Medulla oblongata (tissue), 1 donor: ENCODE measurements around the gene TSPAN11.
"Not testable (repeated sequence)": the region's sequence is repeated elsewhere in the genome, so short reads cannot be mapped to it uniquely, and the experiment has no call there.

Experiments used
- DNase-seq: peaks from one replicate; pipeline ENCODE4 v3.0.0-alpha.2; 2015; ENCODE audit errors: extremely low spot score

TSPAN11 gene

DNA sequence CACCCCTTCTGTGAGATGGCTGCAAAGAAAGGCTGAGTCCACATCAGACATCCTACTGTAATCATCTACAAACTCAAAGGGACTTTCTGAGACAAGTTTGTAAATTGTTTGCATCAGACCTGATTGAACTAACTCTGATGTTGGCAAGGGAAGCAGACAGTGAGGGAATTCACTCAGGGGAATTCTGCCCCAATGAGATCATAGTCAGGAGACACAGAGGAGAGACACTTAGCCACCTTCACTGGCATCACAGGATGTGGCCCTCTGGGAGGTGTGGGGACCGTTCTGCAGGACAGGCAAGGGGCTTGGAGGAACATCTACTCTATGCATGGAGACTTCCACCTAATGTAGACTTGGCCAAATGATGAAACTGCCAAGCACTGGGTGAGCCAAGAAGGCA is 76.5 kb downstream of the TSPAN11 start:
- no peak for DNase-seq

DNA sequence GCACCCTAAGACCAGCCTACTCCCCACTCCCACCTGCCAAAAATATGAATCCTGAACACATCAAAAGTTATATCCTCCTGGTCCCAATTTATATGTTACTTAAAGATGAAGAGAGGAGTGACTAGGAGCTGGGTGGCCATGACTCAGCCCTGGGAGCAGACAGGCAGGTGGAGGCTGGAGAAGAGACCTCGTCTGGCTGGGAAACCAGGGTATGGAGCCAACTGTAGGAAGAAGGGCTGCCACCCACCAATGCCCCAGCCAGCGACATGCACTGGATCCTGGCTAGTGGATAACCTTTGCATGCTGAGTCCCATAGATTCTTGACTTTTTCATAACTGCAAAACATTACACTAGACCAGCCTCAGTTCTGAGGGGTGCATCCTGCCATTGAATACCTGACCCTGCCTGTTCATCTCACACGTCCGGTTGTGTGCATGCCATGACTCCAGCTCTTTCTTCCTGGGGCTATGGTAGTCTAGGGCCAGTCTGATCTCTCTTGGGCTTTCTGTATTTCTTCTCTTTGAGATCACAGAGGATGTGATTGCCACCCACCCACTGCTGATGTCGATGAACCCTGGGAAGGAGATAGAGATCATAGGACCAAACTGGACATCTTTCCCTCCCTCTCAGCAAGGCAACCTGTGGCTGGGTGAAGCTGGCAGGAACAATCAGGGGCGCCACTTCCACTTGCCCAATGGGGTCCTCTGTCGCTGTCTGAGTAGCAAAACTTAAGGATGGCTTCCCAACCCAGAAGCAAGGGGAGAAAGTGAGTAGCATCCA is 77.5 kb downstream of the TSPAN11 start:
- DNase-seq: no peak

DNA sequence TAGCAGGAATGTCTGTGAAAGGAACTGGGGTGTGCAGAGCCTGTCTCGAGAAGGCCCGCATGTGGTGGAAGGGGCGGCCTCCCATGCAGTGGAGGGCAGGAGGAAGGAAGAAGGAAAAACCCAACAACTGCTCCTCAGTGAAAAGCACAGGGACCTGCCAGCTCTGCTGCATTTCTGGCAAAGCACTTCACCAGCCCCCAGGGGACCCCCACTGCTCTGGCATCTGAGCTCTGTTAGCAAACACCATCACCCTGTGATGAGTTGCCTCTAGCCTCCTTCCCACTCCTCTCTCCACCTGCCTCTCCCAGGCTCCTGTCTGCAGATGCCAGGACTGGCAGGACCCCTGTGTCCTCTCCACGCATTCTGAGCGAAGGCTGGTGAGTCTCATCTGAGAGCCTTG is 78.1 kb downstream of the TSPAN11 start:
- DNase-seq: no peak

DNA sequence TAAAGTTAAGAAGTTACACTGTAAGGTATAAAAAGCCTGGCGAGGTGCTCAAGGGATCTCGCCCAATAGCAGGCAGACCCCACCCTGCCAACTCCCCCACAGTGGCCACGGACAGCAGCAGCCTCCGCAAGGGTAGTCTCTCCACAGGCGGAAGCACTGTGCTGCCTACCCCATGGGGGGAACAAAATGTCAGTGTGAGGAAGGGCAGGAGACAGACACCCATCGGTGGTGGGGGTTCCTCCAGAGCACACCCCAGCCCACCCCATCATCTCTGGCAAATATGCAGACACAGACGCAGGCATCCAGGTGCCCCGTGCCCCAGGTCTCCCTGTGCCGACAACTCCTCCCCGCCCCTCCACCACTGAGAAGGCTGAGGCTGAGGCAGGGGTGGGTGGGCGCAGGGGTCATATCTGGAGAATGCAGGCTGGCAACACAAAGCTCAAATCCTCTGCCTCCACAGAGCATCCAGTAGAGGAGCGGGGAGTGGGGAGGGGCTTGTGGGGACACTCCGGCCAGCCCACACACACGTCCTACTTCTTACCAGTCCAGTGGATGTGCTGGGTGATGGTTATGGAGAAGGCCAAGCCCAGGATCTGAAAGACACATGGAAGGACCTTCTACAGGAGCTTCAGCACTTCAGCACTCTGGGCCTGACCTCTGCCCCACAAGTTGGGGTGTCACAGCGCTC is 78.9 kb downstream of the TSPAN11 start:
- DNase-seq: no peak

DNA sequence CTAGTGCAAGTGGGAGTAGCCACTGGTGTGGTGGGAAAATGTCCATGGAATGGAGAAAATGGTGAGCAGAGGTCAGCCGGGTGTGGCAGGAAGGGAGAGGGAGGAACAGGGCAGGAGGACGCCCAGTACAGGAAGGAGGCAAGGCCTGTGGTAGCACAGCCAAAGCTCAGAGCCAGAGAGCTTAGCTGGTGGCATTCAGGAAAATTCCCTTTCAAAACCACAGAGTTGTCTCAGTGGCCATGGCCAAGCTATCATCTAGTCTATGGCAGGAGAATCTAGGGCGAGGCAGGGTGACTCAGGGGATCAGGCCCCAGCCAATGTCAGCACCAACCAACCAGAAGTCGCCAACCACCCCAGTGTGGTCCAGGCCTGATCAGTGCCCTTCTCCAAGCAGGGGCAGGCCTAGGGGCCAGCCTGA is 79.4 kb downstream of the TSPAN11 start:
- no peak for DNase-seq

DNA sequence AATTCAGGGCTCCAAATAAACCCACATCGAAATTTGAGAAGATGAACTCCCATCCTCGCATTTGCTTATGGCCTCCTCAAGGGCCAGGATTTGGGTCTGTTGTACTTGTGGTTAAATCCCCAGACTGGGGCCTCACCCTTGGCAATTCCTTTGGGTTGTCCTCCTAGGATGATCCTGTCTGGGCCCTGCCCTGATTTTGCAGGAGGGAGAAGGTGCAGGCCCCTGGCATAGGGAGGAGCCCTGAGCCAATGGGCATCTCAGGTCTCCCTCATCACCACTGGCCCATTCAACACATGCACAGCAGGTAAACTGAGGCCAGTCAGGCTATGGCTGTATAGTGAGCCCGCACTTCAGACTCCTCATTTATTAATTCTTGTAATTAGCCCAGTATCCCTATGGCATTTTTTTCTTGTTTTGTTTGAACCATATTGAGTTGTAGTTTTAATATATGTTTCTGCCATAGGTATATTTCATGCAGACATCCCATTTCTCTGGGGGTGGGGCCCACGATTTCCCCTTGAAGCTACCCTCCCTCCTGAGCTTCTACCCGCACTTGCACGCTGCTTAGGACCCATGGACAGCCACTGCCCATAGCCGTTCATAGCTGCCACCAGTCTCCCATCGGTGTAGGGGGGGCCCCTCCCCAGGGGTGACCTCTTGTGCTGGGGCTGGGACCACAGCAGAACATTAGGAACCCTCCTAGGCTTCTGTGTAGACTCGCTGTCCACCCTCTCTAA is 80.0 kb downstream of the TSPAN11 start:
- no peak for DNase-seq

DNA sequence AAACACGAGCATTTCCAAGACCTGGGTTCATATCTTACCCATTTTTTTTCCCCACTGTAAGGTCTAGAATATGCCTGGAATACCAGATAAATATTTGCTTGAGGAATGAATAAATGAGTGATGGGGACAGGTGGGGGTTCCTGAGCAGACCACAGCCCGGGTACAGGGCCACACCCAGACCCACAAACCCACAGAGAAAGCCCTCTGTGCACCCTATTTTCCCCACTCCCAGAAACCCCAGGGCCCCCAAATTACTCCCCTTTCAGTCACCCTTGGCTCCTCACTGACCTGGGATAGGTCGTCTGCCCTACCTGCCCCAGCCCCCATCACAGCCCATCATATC is 80.6 kb downstream of the TSPAN11 start:
- no peak for DNase-seq

DNA sequence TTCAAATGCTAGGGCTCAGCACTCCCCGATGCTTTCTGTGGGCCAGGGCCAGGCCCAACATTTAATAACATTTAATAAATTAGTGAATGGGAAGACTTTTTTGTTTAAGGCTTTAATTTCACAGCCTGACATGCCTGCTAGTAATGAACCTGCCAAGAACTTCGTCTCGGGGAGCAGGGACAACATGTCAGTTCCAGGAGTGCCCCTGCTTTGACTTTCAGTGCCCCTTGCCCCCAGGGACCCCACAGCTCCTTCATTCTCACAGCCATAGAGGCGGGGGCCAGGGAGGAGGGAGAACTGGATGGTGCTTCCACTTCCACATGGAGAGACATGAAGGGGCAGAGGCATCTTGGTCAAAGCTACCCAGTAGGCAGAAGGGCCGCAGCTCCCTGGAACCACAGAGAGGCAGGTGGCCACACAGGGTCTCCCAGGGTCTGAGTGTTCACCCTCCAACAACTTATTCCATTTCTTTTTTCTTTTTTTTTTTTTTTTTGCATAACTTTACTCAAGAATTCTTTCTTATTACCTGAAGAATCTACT is 81.2 kb downstream of the TSPAN11 start:
- no peak for DNase-seq

DNA sequence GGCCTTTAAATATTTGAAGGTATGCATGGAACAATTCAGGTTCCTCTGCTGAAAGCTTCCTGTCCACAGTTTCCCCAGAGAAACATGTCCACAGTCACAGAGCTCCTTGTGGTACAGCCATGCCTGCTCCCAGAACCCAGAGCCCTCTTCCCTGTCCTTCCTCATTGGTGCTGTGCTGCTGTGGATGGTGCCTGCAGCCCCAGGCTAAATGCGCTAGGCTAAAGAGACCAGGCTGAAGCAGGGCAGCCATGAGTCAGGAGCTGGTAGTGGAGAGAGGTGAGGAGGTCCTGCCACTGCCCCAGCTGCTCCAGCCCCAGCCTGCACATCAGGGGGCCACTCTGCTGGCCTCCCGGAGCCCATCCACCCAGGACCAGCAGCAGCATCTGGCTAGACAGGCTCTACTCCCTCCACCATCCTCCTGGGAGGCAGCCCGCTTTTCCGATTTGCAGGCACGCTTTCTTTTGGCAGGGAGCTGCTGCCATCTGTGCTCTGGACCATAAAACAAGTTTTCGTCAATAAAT is 81.8 kb downstream of the TSPAN11 start:
- DNase-seq: no peak

DNA sequence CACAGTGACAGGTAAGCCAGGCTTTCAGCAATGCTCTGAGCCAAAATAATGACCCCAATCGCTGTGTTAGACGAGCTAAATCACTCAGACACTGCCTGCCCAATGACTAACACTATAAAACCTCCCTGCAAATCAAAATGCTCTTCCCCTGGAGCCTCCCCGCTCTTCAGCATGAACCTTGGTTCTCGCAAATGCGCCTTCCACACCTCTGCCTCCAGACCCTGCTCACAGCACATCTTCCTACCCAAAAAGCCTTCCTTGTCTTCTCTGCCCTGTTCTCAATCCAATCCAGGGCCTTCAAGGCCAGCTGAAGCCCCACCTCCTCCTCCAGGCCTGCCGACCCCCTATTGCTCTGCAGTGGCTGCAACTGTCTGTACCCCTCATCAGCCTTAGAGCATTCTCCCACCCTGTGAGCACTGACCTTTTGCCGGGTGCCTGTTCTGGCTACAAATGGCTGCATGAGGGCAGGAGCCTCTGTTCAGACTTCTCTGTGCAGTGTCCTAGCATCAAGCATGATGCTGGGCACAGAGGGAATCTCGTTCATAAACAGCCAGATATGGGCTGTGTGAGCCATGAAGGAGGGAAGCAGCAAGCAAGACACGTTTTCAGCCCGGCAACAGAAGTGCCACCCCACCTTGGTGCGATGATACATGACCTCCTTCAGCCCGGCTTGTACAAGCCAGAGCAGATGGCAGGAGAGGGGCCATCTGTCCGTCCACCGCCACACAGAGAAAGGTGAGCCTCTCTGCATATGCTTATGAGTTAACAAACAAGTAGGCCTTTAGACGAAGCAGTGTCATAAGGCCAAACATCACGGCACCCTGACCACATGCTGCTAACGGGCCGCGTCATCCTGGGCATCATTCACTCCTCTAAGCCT is 82.7 kb downstream of the TSPAN11 start:
- DNase-seq: no peak

DNA sequence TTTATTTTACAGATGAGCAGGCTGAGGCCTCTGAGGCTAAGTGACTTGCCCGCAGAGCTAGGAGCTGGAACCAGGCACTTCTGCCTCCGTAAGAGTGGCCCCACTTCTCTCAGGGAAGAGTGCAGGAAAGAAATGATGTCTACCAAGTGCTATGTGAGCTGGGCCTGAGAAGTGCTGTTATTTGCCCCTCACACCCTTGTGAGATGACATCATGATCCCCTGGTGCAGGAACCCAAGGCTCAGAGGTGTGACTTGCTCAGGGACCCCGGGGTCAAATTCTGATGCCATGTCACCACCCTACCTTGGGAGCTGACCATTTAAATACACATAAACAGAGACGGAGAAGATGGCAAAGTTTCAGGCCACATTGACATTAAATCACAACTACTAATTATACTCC is 83.4 kb downstream of the TSPAN11 start:
- DNase-seq: no peak

DNA sequence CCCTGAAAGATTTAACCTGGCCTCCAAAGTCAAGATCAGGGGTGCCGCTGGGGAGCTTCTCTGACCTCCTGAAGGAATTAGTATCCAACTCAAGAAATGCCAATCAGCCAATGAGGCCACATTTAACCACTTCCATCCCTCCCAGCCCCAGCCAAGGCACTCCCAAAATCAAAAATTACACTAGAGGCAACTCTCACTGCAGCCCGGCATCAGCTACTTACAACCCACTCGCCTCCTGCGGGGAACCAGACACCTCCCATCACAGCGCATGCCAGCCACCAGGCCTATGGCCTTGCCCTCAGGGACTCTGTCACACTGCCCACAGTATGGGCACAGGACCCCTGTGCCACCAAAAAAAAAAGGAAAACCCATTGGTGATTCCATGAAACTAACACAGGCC is 84.8 kb downstream of the TSPAN11 start:
- no peak for DNase-seq

DNA sequence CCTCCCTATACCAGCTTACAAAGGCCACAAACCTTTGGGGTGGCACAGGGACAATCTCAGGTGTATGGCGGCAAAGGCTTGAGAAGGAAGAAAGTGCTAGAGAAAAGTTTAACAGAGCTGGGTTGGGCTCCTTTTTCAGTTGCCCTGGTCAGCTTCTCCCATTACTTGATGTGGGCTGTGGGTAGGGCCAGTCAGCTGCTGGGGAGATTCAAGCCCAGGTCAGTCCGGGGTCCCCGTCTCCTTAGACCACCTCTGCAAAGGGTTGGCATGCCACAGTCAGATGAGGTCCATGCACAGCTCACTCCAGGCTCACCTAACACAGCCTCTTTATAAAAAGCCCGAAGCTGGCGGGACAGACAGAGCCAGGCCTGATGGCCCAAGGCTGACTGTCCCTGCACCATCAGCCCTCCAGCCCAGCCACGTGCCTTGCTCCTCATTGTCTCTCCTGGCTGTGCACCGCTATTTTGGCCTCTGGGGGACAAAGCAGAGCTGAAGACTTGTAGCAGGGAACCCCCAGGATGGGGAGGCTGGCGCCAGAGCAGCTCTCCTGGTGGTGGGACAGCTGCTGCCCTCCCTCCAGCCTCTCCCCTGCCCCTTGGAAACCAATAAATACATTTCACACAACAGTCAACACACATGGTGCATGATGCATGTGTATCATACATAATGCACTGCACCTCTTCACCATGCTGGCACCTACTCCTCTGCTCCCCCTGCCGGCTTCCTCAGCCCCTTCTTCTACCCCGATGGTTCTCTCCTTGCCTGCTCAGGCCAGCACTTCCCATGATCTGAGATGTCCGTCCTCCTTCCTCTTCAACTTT is 85.4 kb downstream of the TSPAN11 start:
- no peak for DNase-seq

DNA sequence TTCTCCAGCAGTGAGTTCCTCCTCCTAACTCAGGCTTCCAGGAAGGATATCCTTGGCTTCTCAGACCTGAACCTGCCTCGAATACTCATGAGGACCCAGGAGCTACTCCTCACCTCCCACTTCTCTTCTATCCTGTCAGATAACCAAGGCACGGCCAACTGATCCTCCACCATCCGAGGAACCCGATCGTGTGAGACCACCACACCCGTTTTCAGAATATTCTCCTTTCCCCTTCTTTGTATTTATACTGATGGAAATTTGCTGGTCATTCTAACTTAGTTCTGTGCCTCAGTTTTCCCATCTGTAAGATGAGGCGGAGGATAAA is 86.0 kb downstream of the TSPAN11 start:
- DNase-seq: not testable (repeated sequence)

DNA sequence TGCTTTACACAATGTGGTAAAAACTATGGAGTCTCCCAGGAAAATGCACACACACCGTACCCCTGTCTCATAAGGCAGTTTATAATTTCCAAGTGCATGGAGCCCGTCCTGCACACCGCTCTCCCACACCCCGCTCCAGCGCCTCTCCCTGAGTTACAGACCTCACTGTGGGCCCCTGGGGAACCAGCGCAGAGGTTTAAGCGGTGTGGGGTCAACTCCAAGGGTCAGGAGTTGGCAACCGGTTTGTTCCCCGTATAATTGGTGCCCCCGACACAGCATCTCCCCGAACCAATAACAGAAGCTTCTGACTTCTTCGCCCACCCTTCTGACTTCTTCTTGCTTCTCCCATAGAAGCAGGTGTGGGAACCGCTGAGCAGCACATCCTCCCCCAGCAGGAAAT is 88.7 kb downstream of the TSPAN11 start:
- no peak for DNase-seq

DNA sequence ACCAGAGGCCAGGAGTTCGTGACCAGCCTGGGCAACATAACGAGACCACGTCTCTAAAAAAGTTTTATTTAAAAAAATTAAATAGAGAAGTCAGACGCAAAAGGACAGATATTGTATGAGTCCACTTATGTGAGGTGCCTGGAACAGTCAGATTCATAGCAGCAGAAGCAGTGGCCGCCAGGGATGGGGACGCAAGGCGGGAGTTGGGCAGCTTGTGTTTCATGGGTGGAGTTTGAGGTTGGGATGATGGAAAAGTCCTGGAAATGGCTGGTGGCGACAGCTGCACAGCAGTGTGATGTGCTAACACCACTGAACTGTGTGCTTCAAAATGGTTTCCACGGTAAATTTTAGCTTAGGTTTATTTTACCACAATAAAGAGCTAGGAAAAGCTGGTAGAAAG is 89.5 kb downstream of the TSPAN11 start:
- DNase-seq: no peak

DNA sequence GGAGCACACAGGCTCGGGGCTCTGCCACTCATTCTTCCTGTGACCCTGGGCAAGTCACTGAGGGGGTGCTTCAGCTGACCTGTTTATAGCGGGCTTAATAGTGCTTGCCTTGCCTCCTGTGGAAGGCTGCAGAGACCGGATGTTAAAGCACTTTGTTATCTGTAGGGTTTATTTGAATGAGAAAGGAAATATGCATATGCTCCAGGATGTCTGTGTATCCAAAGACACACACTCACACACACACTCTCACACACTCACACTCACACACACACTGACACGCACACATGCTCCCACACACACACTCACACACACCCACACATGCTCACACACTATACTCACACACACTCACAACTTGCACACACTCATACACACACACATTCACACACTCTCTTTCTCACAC is 91.0 kb downstream of the TSPAN11 start:
- DNase-seq: no peak

DNA sequence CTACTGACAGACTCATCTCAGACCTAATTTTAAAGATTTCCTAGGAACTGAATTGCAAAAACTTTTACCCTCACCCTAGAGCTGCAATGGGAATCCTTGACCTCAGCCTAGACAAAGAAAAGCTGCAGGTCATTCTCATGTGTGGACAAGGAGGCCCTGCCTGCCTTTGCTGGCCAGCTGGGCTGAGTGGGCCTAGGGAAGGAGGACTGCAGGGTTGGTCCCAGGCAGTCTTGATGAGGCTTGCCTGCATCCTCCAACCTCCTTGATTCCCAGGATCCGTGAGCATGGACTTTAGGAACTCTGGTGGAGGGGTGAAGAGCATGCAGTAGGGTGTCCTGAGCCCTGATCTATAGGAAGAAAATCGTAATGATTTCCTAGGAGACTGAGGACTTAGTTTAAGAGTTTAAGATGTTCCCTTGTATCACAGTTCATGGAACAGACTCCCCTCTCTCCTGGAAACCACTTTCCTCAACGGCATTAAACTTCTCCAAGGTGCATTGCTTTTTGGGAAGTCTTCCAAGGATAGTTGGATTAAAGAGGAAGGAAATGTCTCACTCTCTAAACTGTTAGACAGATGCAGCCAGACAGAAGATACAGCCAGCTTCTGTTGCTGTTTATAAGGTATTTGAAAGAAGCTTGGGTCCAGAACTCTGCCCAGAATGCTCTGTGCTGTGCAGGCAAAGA is 91.7 kb downstream of the TSPAN11 start:
- DNase-seq: no peak

DNA sequence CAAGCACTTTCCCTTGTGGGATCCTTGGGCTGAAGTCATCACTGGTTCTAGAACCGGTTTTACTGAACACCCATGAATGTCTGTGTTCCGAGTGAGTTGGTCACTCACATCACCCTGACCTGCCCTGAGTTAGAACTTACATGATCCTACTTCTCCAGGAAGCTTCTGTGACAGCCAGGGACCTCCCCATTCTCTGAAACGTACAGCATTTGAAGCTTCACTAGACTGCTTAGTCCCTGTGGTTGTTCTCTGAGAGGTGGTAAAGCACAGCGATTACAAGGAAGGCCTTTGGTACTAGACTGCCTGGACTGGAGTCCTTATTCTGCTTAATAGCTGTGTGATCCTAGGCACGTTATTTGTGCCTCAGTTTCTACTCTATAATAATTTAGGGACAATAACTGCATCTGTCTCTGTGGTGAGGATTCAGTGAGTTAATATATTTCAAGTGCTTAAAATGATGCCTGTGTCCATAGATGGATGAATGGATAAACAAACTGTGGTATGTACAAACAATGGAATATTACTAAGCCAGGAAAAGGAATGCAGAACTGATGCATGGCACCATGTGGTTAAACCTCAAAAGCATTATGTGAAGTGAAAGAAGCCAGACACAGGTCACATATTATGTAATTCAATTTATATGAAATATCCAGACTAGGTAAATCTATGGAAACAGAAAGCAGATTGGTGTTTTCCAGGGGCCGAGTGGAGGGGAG is 92.4 kb downstream of the TSPAN11 start:
- DNase-seq: no peak
